HG03066 (cell line): ENCODE data around the gene LAMP5.

Experiments used
- ATAC-seq: cut with Tn5 transposase; IDR thresholded peaks from one replicate; pipeline ENCODE4 v1.9.1; 2021; ENCODE audit warnings: low read depth; ENCODE audit not compliant: unreplicated experiment

Gene LAMP5

DNA sequence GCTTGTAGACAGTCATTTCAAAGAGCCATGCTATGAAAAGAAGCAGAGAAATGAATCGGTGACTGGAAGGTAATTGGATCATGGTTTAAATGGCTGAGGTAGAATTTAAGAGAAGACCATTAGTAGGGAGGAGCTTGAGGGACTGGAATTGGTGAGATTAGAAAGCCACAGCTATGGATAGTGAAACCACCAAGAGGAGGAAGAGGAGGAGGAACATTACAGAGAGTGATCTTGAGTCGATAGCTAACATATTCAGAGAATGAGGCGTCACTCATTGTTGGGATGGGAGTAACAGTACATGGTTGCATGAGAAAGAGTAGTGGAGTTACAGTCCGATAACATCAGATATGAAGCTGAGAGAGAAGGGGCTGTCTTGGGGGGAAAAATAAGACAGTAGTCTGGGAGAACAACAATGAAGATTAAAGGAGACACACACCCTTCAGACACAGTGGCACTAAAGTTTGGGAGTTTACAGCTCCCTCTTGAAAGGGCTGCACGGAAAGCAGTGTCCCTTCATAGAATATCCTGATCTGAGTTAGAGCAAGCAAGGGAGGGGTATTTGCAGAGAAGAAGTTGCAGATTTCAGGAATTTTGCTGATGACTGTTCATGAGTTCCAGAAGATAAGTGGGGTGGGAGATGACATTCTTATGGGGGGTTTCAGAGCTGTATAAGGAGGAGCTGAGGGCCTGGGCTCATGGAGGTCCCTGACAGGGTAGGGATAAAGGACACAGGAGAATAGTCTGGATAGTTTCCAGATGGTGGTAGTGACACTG lies 15.1 kb upstream of the LAMP5 start:
- ATAC-seq = no peak

DNA sequence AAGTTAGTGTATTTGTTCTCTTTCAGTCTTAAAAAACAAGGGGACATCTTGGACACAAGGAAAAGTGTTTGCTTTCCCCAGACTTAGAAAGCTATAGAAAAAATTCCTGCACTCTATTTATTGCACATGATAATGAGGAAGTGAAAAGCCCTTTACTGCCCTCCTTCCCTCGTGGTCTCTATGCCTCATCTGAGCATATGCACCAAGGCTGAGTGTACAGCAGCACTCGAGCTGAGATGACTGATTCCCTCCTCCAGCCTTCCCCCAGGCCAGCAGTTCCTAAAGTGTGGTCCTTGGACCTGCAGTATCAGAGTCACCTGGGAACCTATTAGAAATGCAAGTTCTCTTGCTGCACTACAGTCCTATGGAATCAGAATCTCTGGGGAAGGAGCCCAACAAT lies 14.3 kb upstream of the LAMP5 start:
- no peak for ATAC-seq

DNA sequence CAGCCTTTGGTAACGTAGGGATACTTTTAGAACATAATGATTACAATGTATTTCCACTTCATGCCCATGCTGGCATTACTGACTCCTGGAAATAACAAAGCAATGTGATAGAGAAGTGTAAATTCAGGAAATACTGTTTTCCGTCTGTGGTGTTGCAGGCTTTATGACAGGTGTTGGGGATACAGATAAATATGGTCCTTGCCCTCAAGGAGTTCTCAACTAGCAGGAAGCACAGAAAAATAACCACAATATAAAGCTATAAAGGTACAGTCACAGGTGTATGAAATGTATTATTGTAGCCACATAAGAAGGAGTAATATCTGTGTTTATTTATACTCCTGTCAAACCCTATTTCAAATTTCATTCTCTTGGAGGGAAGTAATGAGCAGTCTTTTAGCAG lies 12.9 kb upstream of the LAMP5 start:
- ATAC-seq = no peak

DNA sequence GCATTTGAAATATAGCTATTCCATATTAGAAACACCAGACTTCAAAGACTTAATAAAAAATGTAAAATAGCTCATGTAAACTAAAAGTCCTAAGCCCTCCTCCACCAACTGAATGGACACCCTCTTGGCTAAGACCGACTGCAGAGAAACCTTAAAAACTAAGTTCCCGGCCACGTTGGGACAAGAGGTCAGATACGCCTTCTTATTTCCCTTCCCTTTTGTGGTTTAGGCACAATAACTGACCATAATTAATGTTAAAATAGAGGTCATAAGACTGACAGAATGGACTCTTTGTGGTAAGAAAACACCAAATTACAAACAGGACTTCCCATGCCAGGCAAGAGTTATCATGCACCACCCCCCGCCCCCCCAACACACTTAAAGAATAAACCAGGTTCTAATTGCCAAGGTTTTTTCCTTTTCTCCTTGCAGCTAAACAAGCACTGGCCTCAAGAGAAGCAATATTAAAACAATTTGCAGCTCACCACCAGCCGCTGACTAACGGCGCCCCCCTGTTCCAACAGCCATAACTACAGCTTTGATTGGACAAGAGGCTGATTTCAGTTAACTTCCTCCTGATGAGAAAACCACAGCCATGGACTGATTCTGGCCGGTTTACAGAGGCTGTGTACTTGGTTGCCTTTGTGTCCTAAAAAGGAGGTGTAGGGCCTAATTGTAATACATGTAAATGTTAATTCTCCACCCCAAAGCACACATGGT lies 10.7 kb upstream of the LAMP5 start:
- no peak for ATAC-seq

DNA sequence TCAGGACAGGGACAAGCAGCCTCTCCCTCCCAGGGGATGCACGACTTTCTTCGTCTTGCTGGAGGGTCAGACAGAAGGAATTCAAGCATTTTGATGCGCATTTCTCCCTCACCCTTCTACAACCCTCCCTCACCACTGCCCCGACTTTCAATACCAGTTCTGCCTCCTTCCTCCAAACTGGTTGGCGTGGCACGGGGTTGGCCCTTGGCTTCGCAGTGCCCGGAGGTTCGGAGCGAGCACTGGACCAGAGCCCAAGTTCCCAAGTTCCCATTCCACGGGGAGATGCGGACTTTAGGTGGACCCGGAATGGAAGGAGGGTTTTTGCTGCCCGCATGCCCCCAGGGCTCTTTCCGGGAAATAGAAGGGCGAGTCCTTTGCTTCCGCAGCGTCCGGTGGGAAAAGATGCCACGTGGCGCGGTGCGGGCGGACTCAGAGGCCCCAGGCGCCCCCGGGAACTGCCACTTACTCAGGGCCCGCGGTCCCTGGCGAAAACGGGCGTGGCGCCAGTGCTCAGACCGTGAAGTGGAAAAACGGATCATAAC lies 8.0 kb upstream of the LAMP5 start:
- ATAC-seq = no peak

DNA sequence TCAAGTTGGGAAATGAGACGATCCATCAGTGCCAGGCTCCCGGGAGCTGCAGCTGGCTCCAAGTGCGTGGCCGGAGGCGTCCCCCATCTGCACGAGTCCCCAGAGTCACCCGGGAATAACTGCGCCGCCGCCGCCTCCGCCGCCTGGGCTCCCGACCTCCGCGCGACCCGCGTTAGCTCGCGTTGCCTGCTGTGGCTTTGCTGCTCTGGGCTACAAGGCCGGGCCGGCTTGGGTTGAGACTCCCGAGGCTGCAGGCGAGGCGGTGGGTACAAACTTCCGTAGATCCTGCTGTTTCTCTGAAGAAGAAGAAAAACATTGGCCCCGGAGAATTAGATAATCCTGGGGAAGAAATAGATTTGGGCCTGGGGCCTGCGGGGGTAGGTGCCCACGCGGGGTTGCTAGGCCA lies 7.4 kb upstream of the LAMP5 start:
- no peak for ATAC-seq

DNA sequence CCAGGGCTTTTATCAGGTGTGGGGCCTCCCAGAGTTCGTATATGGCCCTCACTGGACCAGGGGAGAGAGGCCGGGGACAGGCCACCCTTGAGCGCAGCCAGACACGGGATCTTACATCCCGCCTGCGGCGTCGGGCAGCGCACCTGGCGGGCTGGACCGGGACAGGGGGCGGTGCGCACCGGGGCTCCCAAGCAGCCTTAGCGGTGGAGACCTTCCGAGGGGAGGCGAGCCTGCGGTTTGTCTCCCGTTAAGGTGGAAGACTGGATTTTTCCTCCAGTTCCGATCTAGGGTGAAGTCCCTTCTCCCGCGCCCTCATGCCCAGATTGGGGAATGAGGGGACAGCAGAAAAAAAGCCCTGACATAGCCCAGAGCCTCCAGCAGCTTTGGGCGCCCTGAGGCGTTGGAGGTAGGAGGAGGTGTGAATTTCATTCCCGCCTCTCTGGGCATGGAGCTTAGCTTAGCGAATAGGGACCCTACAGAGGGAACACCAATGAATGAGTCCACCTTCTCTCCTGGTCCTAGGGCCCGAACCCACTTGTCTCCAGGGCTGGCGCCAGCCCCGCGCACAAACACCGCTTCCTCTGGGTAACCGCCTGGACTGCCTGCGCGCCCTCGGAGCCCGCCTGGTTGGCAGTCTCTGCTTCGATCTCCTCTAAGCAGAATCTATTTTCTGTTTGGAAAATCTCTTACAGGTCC lies 6.7 kb upstream of the LAMP5 start:
- no peak for ATAC-seq

DNA sequence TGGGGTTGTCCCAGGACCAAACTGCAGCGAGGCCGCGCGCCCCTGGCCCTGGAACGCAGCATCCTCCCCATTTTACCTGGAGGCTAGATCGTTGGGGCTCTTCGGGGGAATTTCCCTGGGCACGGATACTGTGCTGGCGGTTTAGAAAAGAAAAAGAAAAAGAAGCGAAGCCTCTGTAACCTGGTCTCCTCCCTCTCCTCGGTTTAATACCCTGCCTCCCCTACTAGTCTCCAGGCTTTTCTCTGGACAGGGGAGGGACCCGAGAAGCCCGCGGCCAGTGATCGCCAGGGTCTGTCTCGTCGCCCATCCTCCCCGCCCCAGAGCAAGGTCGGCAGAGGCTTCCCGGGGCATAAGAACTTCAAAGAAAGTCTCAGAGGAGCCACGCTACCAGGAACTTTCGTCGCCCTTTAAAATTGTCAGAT lies 6.1 kb upstream of the LAMP5 start:
- ATAC-seq = no peak

DNA sequence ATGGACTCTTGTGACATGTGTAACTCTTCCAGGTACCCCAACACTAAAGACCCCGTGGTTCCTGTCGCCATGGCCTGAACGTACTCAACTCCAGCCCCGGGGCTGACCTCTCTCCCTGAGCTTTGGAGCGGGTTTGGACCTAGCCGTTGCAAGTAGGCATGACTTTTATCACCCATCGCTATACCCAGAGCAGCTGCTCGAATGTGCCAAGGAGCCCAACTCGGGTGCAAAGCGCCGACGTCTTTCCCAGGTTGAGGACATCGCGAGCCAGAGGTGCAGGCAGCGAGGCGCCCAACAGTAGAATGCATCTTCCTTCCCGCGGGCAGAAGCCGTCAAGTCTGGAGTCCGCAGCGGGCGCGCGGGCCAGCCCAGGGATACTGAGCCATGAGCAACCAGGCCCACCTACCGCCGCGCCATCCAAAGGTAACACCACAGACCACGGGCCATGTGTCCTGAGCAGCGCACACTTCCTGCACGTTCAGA lies 5.7 kb upstream of the LAMP5 start:
- ATAC-seq = no peak

DNA sequence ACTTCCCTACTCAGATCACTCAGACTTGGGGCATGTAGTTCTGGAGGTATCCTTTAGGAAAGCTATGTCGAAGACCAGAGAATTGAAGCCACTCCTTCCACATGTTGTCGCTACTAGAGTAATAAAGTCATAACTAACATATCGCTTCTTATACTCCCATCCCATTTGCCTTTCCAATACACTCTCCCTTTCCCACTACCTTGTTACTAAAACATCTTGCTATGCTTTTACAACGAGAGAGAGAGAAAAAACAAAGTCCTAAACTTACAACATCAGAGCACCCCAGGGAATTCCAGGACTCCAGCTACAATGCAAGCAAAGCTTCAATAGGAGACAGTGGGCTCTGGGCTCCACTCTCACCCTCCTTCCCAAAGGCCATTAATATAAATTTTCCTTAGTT lies 5.1 kb upstream of the LAMP5 start:
- ATAC-seq = no peak

DNA sequence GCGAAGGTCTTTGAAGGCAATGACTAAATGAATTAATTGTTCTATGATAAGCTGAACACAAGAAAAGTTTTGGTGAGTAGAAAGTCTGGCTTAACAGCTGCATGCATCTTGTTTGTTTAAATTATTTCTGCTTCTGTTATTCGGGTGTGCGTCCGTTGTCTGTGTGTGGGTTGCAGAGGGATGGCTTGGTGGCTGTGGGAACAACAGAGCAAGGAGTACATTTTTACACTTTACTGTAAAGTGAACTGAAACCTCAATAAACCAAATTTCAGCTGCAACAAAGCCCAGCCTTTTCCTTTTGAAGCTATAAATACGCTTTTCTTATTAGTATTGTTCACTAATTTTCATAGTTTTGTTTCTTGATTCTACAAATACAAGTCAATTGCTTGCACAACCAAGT lies 3.5 kb upstream of the LAMP5 start:
- peak; percentile 47 for ATAC-seq

DNA sequence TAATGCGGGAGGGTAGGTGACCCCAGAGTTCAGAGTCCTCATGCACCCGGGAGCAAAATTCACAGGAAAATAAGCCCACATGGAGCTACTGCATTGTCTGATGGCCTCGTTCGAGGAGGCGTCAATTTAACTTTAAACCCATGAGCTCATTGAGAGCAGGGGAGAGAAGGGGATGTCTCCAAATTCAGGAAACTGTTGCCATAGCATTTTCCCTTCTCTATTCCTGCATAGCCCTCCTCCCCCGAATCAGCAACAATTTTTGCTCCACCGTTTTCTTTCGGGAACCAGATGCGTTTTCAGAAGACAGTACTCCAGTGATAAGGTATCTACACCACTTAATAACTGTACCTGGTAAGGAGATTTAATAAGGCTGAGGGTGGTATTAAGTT lies 324 bp upstream of the LAMP5 start:
- no peak for ATAC-seq

DNA sequence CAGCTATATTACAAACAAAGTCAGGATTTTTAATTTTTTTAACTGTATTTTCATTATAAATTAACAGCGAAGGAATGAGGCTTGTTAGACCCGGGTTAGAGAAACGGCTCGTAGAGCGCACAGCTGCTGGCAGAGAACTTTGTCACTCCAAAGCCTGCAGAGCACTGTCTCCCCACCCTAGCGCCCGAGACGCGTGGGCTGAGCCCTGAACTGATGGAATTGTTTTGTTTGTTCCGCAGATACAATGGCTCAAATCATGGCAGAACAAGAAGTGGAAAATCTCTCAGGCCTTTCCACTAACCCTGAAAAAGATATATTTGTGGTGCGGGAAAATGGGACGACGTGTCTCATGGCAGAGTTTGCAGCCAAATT lies 810 bp downstream of the LAMP5 start:
- no peak for ATAC-seq

DNA sequence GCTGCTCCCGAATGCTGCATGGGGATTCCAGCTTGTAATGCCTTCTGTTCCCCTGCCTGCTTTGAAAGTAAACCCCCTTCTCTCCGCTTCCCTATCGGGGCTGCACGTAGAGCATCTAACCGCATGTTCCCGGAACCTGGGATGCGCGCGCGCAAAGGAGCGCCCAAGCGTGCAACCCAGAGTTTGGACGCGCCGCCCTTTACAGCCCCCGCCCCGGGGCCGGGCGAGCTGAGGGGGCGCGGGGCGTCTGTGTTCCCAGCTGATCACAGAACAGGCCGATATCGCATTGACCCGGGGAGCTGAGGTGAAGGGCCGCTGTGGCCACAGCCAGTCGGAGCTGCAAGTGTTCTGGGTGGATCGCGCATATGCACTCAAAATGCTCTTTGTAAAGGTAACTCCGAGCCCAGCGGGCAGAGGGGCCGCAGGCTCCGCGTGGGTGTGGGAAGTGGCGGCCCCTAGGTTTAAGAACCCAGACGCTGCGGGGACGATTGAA lies 1.4 kb downstream of the LAMP5 start:
- ATAC-seq = no peak

DNA sequence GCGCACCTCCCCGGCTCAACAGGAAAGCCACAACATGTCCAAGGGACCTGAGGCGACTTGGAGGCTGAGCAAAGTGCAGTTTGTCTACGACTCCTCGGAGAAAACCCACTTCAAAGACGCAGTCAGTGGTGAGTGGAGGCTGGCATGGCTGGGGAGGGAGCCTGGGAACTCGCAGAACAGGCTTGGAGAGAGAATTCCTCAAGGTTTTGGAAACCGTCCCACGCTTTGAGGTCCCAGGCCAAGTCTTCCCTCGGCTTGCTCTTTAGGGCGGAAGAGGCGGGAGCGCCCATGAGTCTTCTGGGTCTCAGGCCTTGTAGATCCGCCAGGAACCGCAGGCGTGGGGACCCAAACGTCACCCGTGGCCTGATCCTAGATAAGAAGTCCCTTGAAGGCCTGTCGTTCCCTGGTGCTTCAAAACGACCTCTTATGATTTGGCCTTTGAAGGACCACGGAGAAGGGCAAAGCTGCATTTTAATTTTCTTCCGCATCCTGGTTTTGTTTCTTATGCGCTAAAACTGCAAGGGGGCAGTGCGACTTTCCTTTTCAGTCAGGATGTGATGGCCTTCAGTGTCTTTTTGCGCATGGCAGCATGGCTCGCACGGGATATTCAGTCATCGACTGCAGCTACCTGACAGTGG lies 2.0 kb downstream of the LAMP5 start:
- no peak for ATAC-seq

DNA sequence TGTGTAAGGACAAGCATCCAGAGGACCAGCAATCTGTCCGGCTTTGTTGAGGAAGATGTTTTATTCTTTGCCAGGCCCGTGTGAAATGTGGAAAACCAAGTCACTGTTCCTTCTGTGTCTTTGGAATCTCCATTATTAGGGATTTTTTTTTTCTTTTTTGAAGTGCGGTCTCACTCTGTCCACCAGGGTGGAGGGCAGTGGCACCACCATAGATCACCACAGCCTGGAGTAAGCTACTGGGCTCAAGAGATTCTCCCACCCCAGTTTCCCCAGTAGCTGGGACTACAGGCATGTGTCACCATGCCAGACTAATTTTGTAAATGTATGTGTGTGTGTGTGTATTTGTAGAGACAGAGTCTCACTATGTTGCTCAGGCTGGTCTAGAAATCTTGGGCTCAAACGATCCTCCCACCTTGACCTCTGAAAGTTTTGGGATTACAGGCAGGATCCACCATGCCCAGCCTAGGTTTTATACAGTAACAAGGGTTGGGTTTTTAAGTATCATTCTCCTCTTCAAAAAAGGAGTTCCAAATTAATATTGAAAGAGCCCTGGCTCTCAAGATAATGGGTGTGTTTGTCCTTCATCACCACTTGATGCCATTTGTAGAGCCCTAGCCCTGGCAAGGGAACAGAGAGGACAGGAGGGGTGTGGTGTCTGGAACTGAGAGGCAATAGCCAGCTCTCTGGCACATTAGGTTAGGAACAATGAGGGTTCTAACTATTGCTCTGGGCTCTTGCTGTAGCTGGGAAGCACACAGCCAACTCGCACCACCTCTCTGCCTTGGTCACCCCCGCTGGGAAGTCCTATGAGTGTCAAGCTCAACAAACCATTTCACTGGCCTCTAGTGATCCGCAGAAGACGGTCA lies 3.1 kb downstream of the LAMP5 start:
- no peak for ATAC-seq

DNA sequence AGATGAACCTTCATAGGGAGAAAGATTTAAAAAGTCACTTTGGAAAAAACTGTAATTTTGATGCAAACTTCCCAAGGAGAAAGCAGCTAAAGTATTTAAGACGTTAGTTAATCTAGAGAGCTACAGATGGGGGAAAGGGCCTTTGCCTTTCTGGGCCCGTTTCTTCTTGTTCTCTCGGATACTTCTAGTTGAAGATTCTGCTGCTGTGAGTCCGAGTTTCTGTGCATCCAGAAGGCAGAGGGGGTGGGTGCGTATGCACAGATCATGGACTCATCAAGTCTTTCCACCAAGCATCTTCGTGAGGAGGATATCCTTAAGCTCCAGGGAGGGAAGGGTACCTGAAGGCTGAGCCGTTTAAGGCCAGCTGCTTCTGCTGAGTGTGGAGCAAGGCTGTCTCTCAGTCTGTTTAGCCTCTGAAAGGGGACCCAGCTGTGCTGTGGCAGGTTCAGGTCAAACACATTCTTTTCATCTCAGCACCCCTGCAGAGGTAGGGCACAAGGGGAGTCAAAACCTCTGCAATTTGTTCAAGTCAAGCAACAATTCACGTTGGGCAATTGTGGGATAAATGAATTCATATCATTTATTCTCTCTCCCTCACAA lies 4.3 kb downstream of the LAMP5 start:
- ATAC-seq = no peak

DNA sequence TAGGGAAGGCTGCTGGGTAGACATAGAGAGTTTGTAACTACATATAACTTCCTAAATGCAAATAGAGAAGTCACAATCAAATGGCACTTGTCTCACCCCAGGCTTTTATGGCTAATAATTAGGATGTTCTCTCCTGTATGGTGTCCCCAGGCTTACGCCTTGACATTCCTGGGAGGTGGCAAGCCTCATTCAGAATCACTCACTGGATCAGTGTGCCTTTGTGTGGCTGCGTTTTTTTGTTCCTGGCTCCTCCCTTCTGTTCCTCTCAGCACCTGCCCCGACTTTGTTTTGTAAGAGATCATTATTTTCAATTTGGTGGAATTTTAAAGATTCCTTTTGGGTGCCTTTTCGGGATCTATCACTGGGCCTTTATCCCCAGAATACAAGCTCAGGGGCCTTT lies 5.7 kb downstream of the LAMP5 start:
- ATAC-seq = no peak

DNA sequence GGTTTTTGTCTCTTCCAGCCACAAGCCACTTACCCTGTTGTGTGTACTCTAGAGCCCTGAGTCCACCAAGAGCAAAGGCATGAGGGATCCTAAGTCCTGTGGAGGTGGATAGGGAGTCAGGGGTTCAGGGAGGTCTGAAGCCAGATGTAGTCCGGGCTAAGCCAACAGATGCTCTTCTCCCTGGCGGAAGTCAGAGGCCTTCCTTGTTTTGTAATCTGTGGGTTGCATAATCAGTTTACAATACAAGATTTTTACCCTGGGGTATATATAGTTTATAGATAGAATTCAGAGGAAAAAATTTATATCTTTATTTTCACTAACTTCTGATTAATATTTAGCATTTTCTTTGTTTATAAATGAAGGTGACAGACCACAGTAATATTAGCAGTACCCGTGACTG lies 9.2 kb downstream of the LAMP5 start:
- ATAC-seq = no peak
